ENCODE data around the gene ATG4A.

GRCh38 chrX:108087792-108088191 is 3.8 kb upstream of the ATG4A start:
- TF ChIP-seq EZH2 (IDR thresholded peaks at IDR 0.05; ENCODE audit: insufficient read depth, poor library complexity, severe bottlenecking) (no peak), EZH2phosphoT487 (IDR thresholded peaks at IDR 0.05; ENCODE audit: insufficient read depth, low read depth) (no peak)

All from GM23248 (cell line).